Measurements from ENCODE around the gene DNAH7. TPM values are rescaled to one million over a fixed set of nuclear protein-coding genes. Genes with fewer than 3 reads are reported as not detected.

The DNAH7 gene
- total RNA-seq, 1 experiment from 2014 or later, result 0.98 TPM

DNA sequence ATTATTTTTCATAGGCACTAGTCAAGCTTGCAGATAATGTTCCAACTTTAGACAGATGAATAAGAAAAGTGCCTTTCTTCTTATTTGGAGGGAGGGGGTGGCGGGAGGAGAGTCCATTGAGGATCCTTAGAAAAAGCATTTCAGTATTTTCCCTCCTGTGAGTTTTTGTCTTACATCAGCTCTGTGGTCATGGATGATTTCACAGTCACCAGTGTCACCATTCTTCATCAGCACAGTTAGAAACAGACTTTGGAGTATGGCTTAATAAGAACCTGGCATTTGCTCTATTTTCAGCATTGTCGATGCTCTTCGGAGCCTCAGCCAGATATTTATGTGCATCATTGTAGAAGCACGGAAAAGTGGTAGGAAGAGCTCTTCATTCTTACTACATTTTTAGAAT, 341.5 kb downstream of the DNAH7 start:
- Mint-ChIP-seq H3K9me3 (ENCODE audit: unreplicated experiment) (no peaks in the 10 kb centered on the region), H3K36me3 (ENCODE audit: insufficient read depth, unreplicated experiment) (peaks cover 57% of the 10 kb centered on the region), H3K4me1 (ENCODE audit: insufficient read depth, unreplicated experiment) (peaks cover 5% of the 10 kb centered on the region), H3K27ac (ENCODE audit: low read depth, unreplicated experiment) (no peak overlapping the region), H3K4me3 (ENCODE audit: unreplicated experiment) (no peak overlapping the region), H3K27me3 (ENCODE audit: insufficient read depth, unreplicated experiment) (no peaks in the 10 kb centered on the region)
- no peak for DNase-seq (ENCODE audit: unreplicated experiment)
- CTCF ChIA-PET, result interaction anchor here (0.6 kb wide), 1 partner anchor 11 kb away, joined by 3 read pairs; no protein-coding TSS in a partner anchor
- POLR2A ChIA-PET, result no interaction called here
- no TSS peak for BruUV-seq (replicated peaks)
- TF ChIP-seq, protein P1, sequence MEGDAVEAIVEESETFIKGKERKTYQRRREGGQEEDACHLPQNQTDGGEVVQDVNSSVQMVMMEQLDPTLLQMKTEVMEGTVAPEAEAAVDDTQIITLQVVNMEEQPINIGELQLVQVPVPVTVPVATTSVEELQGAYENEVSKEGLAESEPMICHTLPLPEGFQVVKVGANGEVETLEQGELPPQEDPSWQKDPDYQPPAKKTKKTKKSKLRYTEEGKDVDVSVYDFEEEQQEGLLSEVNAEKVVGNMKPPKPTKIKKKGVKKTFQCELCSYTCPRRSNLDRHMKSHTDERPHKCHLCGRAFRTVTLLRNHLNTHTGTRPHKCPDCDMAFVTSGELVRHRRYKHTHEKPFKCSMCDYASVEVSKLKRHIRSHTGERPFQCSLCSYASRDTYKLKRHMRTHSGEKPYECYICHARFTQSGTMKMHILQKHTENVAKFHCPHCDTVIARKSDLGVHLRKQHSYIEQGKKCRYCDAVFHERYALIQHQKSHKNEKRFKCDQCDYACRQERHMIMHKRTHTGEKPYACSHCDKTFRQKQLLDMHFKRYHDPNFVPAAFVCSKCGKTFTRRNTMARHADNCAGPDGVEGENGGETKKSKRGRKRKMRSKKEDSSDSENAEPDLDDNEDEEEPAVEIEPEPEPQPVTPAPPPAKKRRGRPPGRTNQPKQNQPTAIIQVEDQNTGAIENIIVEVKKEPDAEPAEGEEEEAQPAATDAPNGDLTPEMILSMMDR (IDR thresholded peaks at IDR 0.05; ENCODE audit: unreplicated experiment), result no peak
- intact Hi-C loops (cut with micrococcal nuclease), result no loop called here

DNA sequence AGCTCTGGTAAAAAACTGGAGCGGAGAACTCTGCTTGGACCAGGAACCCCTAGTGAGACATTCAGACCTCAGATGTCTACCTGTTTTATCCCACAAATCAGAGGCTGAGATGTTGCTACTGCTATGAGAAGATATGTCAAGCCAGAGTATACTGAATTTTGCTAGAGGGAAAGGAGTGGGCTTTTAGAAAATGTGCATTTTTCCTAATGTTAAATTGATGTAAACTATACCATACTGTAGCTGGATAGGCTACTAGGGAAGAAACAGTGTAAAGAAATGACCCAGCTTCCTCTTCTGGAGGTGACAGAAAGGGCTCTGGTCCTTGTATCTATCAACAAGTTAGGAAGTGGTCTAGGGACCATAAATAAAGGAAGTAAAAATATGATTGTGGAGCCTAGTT, 346.6 kb downstream of the DNAH7 start:
- POLR2A ChIA-PET, result no interaction called here
- intact Hi-C loops (cut with micrococcal nuclease), result no loop called here
- Mint-ChIP-seq H3K4me3 (ENCODE audit: unreplicated experiment) (no peak overlapping the region), H3K27ac (ENCODE audit: low read depth, unreplicated experiment) (no peak overlapping the region), H3K27me3 (ENCODE audit: insufficient read depth, unreplicated experiment) (no peaks in the 10 kb centered on the region), H3K36me3 (ENCODE audit: insufficient read depth, unreplicated experiment) (peaks cover 69% of the 10 kb centered on the region), H3K4me1 (ENCODE audit: insufficient read depth, unreplicated experiment) (no peaks in the 10 kb centered on the region), H3K9me3 (ENCODE audit: unreplicated experiment) (no peaks in the 10 kb centered on the region)
- DNase-seq (ENCODE audit: unreplicated experiment), result no peak
- BruUV-seq (replicated peaks), result no TSS peak
- TF ChIP-seq, protein P1 (IDR thresholded peaks at IDR 0.05; ENCODE audit: unreplicated experiment), result no peak
- CTCF ChIA-PET, result no interaction called here

DNA sequence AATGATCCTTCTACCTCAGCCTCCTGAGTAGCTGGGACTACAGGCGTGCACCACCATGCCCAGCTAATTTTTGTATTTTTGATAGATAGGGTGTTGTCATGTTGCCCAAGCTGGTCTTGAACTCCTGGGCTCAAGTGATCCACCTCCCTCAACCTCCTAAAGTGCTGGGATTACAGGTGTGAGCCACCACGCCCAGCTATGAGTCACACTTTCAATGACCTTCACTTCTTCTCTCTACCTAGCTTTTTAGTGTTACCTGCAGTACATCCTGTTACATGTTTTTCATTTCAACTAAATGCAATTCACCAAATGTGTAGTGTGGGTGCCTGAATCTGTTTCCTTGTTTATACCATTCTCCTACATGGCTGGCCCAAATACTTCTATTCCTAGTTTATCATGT, 347.6 kb downstream of the DNAH7 start:
- no peak overlapping the region for H3K27ac Mint-ChIP-seq (ENCODE audit: low read depth, unreplicated experiment)
- no TSS peak for BruUV-seq (replicated peaks)
- H3K4me1 Mint-ChIP-seq (ENCODE audit: insufficient read depth, unreplicated experiment), result no peaks in the 10 kb centered on the region
- H3K27me3 Mint-ChIP-seq (ENCODE audit: insufficient read depth, unreplicated experiment), result no peaks in the 10 kb centered on the region
- CTCF ChIA-PET, result no interaction called here
- peaks cover 75% of the 10 kb centered on the region for H3K36me3 Mint-ChIP-seq (ENCODE audit: insufficient read depth, unreplicated experiment)
- peak; percentile 15 for DNase-seq (ENCODE audit: unreplicated experiment)
- TF ChIP-seq, protein P1 (IDR thresholded peaks at IDR 0.05; ENCODE audit: unreplicated experiment), result no peak
- H3K4me3 Mint-ChIP-seq (ENCODE audit: unreplicated experiment), result no peak overlapping the region
- POLR2A ChIA-PET, result interaction anchor here (0.5 to 1.1 kb wide), 2 partner anchors 10 to 157 kb away, joined by 3 to 4 read pairs; no protein-coding TSS in a partner anchor
- no peaks in the 10 kb centered on the region for H3K9me3 Mint-ChIP-seq (ENCODE audit: unreplicated experiment)
- intact Hi-C loops (cut with micrococcal nuclease), result no loop called here

DNA sequence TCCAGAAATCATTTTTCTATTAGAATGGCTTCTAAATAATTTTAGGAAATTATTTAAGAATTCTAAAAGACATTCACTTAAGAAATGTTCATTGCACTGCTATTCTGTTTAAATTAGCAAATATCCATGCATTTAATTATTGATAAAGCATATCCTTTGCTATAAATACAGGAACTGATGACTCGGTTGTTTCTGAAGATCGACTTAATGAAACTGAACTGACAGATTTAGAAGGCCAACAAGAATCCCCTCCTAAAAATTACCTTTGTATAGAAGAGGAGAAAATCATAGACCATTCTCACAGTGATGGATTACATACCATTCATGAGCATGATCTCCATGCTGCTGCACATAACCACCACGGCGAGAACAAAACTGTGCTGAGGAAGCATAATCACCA, 352.2 kb downstream of the DNAH7 start:
- Mint-ChIP-seq H3K27ac (ENCODE audit: low read depth, unreplicated experiment) (no peak overlapping the region), H3K36me3 (ENCODE audit: insufficient read depth, unreplicated experiment) (peaks cover 67% of the 10 kb centered on the region), H3K4me3 (ENCODE audit: unreplicated experiment) (no peak overlapping the region), H3K4me1 (ENCODE audit: insufficient read depth, unreplicated experiment) (no peaks in the 10 kb centered on the region), H3K27me3 (ENCODE audit: insufficient read depth, unreplicated experiment) (no peaks in the 10 kb centered on the region), H3K9me3 (ENCODE audit: unreplicated experiment) (no peaks in the 10 kb centered on the region)
- TF ChIP-seq, protein P1 (IDR thresholded peaks at IDR 0.05; ENCODE audit: unreplicated experiment), result no peak
- no peak for DNase-seq (ENCODE audit: unreplicated experiment)
- ChIA-PET POLR2A (no interaction called here), CTCF (no interaction called here)
- intact Hi-C loops (cut with micrococcal nuclease), result no loop called here
- BruUV-seq (replicated peaks), result no TSS peak

Measured in MCF 10A (cell line).